ENCODE measurements around the gene BPGM. TPM values are rescaled to one million over a fixed set of nuclear protein-coding genes. Genes with fewer than 3 reads are reported as not detected.

Gene BPGM
- total RNA-seq, 2 experiments from 2014 or later, result 18.6 to 19.7 TPM

- Mint-ChIP-seq H3K27ac (no peak overlapping the region), H3K4me1 (peaks cover 15% of the 10 kb centered on the region), H3K36me3 (no peaks in the 10 kb centered on the region), H3K27me3 (no peaks in the 10 kb centered on the region), H3K9me3 (ENCODE audit: low read depth) (no peaks in the 10 kb centered on the region), H3K4me3 (no peak overlapping the region)
- ATAC-seq (no peak), DNase-seq (no peak)
- CTCF ChIA-PET, result interaction anchor here (2.0 kb wide), 1 partner anchor 28 kb away, joined by 6 read pairs; no protein-coding TSS in a partner anchor
Observed at GRCh38 chr7:134696261-134696660, 49.6 kb downstream of the BPGM start.

- ATAC-seq (no peak), DNase-seq (no peak)
- Mint-ChIP-seq H3K4me3 (no peak overlapping the region), H3K9me3 (ENCODE audit: low read depth) (no peaks in the 10 kb centered on the region), H3K4me1 (peaks cover 11% of the 10 kb centered on the region), H3K36me3 (no peaks in the 10 kb centered on the region), H3K27ac (no peak overlapping the region), H3K27me3 (peaks cover under 1% of the 10 kb centered on the region)
- CTCF ChIA-PET, result interaction anchor here (0.7 kb wide), 1 partner anchor 13 kb away, joined by 3 read pairs; no protein-coding TSS in a partner anchor
Observed at GRCh38 chr7:134697205-134697886, 50.7 kb downstream of the BPGM start.

GRCh38 chr7:134698481-134698880 lies 51.8 kb downstream of the BPGM start:
- no peaks in the 10 kb centered on the region for H3K9me3 Mint-ChIP-seq (ENCODE audit: low read depth)
- ATAC-seq (no peak), DNase-seq (no peak)
- H3K4me3 Mint-ChIP-seq, result no peak overlapping the region
- CTCF ChIA-PET, result no interaction called here
- no peak overlapping the region for H3K27ac Mint-ChIP-seq
- no peaks in the 10 kb centered on the region for H3K36me3 Mint-ChIP-seq
- peaks cover under 1% of the 10 kb centered on the region for H3K4me1 Mint-ChIP-seq
- peaks cover 8% of the 10 kb centered on the region for H3K27me3 Mint-ChIP-seq

GRCh38 chr7:134699021-134699818 lies 52.6 kb downstream of the BPGM start:
- peaks cover 8% of the 10 kb centered on the region for H3K27me3 Mint-ChIP-seq
- no peaks in the 10 kb centered on the region for H3K4me1 Mint-ChIP-seq
- no peaks in the 10 kb centered on the region for H3K36me3 Mint-ChIP-seq
- no peak overlapping the region for H3K4me3 Mint-ChIP-seq
- H3K27ac Mint-ChIP-seq, result no peak overlapping the region
- DNase-seq (no peak), ATAC-seq (no peak)
- H3K9me3 Mint-ChIP-seq (ENCODE audit: low read depth), result no peaks in the 10 kb centered on the region
- CTCF ChIA-PET, result interaction anchor here (6.9 kb wide), 1 partner anchor 65 kb away, joined by 65 read pairs; no protein-coding TSS in a partner anchor

- ATAC-seq (no peak), DNase-seq (no peak)
- CTCF ChIA-PET, result interaction anchor here (1.0 to 6.9 kb wide), 2 partner anchors 66 to 94 kb away, joined by 4 to 65 read pairs; no protein-coding TSS in a partner anchor
- Mint-ChIP-seq H3K27me3 (peaks cover 8% of the 10 kb centered on the region), H3K36me3 (no peaks in the 10 kb centered on the region), H3K4me1 (no peaks in the 10 kb centered on the region), H3K27ac (no peak overlapping the region), H3K9me3 (ENCODE audit: low read depth) (no peaks in the 10 kb centered on the region), H3K4me3 (no peak overlapping the region)
Observed at GRCh38 chr7:134699899-134700298, 53.2 kb downstream of the BPGM start.

GRCh38 chr7:134701272-134701671 lies 54.6 kb downstream of the BPGM start:
- CTCF ChIA-PET, result interaction anchor here (0.5 to 6.9 kb wide), 8 partner anchors 19 to 76 kb away, joined by 3 to 65 read pairs (median 4); no protein-coding TSS in a partner anchor
- no peaks in the 10 kb centered on the region for H3K36me3 Mint-ChIP-seq
- ATAC-seq, result no peak
- no peaks in the 10 kb centered on the region for H3K4me1 Mint-ChIP-seq
- peaks cover 10% of the 10 kb centered on the region for H3K27me3 Mint-ChIP-seq
- H3K27ac Mint-ChIP-seq, result no peak overlapping the region
- H3K4me3 Mint-ChIP-seq, result no peak overlapping the region
- H3K9me3 Mint-ChIP-seq (ENCODE audit: low read depth), result no peaks in the 10 kb centered on the region
- DNase-seq, result no peak

GRCh38 chr7:134702366-134703240 lies 56.0 kb downstream of the BPGM start:
- DNase-seq, result no peak
- no peak for ATAC-seq
- no peaks in the 10 kb centered on the region for H3K36me3 Mint-ChIP-seq
- no peak overlapping the region for H3K4me3 Mint-ChIP-seq
- CTCF ChIA-PET, result interaction anchor here (1.1 to 6.9 kb wide), 6 partner anchors 12 to 68 kb away, joined by 3 to 65 read pairs (median 4); no protein-coding TSS in a partner anchor
- no peaks in the 10 kb centered on the region for H3K9me3 Mint-ChIP-seq (ENCODE audit: low read depth)
- H3K27ac Mint-ChIP-seq, result no peak overlapping the region
- H3K27me3 Mint-ChIP-seq, result peaks cover 10% of the 10 kb centered on the region
- H3K4me1 Mint-ChIP-seq, result no peaks in the 10 kb centered on the region

- CTCF ChIA-PET, result interaction anchor here (1.1 to 6.9 kb wide), 4 partner anchors 13 to 69 kb away, joined by 3 to 65 read pairs (median 4); no protein-coding TSS in a partner anchor
Observed at GRCh38 chr7:134703241-134703594, 56.6 kb downstream of the BPGM start.

GRCh38 chr7:134703782-134704181 lies 57.1 kb downstream of the BPGM start:
- Mint-ChIP-seq H3K4me1 (no peaks in the 10 kb centered on the region), H3K4me3 (no peak overlapping the region), H3K36me3 (no peaks in the 10 kb centered on the region), H3K9me3 (ENCODE audit: low read depth) (no peaks in the 10 kb centered on the region), H3K27ac (no peak overlapping the region), H3K27me3 (peaks cover 10% of the 10 kb centered on the region)
- ATAC-seq, result no peak
- CTCF ChIA-PET, result interaction anchor here (1.1 to 6.9 kb wide), 4 partner anchors 14 to 70 kb away, joined by 3 to 65 read pairs (median 4); no protein-coding TSS in a partner anchor
- no peak for DNase-seq

More at GRCh38 chr7:134703241-134703594, 56.6 kb downstream of the BPGM start:
- H3K27ac Mint-ChIP-seq, result no peak overlapping the region
- no peaks in the 10 kb centered on the region for H3K36me3 Mint-ChIP-seq
- H3K4me3 Mint-ChIP-seq, result no peak overlapping the region
- no peaks in the 10 kb centered on the region for H3K4me1 Mint-ChIP-seq
- ATAC-seq (no peak), DNase-seq (no peak)
- no peaks in the 10 kb centered on the region for H3K9me3 Mint-ChIP-seq (ENCODE audit: low read depth)
- peaks cover 10% of the 10 kb centered on the region for H3K27me3 Mint-ChIP-seq

- peaks cover 10% of the 10 kb centered on the region for H3K27me3 Mint-ChIP-seq
- H3K9me3 Mint-ChIP-seq (ENCODE audit: low read depth), result no peaks in the 10 kb centered on the region
- CTCF ChIA-PET, result interaction anchor here (6.9 kb wide), 1 partner anchor 71 kb away, joined by 65 read pairs; no protein-coding TSS in a partner anchor
- no peak overlapping the region for H3K27ac Mint-ChIP-seq
- no peak overlapping the region for H3K4me3 Mint-ChIP-seq
- H3K4me1 Mint-ChIP-seq, result no peaks in the 10 kb centered on the region
- no peaks in the 10 kb centered on the region for H3K36me3 Mint-ChIP-seq
- DNase-seq (no peak), ATAC-seq (no peak)
Observed at GRCh38 chr7:134704827-134705226, 58.2 kb downstream of the BPGM start.

- CTCF ChIA-PET, result interaction anchor here (1.4 to 6.9 kb wide), 3 partner anchors 12 to 72 kb away, joined by 3 to 65 read pairs (median 4); no protein-coding TSS in a partner anchor
- Mint-ChIP-seq H3K36me3 (no peaks in the 10 kb centered on the region), H3K4me1 (peaks cover 5% of the 10 kb centered on the region), H3K27me3 (peaks cover 10% of the 10 kb centered on the region), H3K4me3 (no peak overlapping the region), H3K9me3 (ENCODE audit: low read depth) (no peaks in the 10 kb centered on the region), H3K27ac (no peak overlapping the region)
- ATAC-seq (no peak), DNase-seq (no peak)
Observed at GRCh38 chr7:134705716-134706115, 59.1 kb downstream of the BPGM start.

- Mint-ChIP-seq H3K9me3 (ENCODE audit: low read depth) (no peaks in the 10 kb centered on the region), H3K4me1 (peaks cover 13% of the 10 kb centered on the region), H3K27me3 (peaks cover 10% of the 10 kb centered on the region), H3K4me3 (no peak overlapping the region), H3K27ac (no peak overlapping the region), H3K36me3 (no peaks in the 10 kb centered on the region)
- ATAC-seq, result no peak
- CTCF ChIA-PET, result interaction anchor here (1.4 to 1.6 kb wide), 2 partner anchors 11 to 44 kb away, joined by 3 to 4 read pairs; no protein-coding TSS in a partner anchor
- no peak for DNase-seq
Observed at GRCh38 chr7:134706468-134706867, 59.8 kb downstream of the BPGM start.

All from activated CD8-positive, alpha-beta memory T cell treated with anti-CD3 and anti-CD28 coated beads, Interleukin-2, amount 10 ng/mL, durations not matched to agents 7 days and 5 days (primary cell).